Endothelial cell of umbilical vein (primary cell): ENCODE results near the gene SREK1IP1. TPM values are rescaled to one million over a fixed set of nuclear protein-coding genes. Genes with fewer than 3 reads are reported as not detected.
A peak's percentile ranks its signal among the peaks of the same experiment; 100 is the strongest.

ENCODE experiments used
- Bru-seq: library from RNA; stranded (reverse); fragments of 400-500 nt; gene quantifications from one replicate; lab custom pipeline; 2021; lab: Mats Ljungman, UMichigan
- BruChase-seq, 2 experiments: library from RNA; stranded (reverse); fragments of 400-500 nt; gene quantifications; one replicate each; lab custom pipeline; 2021; lab: Mats Ljungman, UMichigan
- BruUV-seq: library from RNA; stranded (reverse); fragments of 400-500 nt; replicated peaks from 2 replicates; lab custom pipeline; 2021; lab: Mats Ljungman, UMichigan
- CTCF ChIA-PET: fragments of 300-600, 350-600 bp; sonication (Branson Sonifier 250); formaldehyde crosslinking; loops from one replicate; lab custom pipeline; 2021; ENCODE audit warnings: antibody characterized with exemption, inconsistent platforms; lab: Charles Lee
- POLR2A ChIA-PET: fragments of 300-600, 350-600 bp; sonication (Branson Sonifier 250); formaldehyde crosslinking; loops from one replicate; lab custom pipeline; 2021; ENCODE audit warnings: antibody characterized with exemption, inconsistent platforms; lab: Charles Lee
- DNase-seq: peaks from one replicate; pipeline ENCODE4 v3.0.0-alpha.2; 2011; ENCODE audit warnings: low read depth, low spot score
- FAIRE-seq: peaks from 2 replicates; lab custom pipeline; 2011; peaks lifted over from hg19 to GRCh38; lab: Jason Lieb, UNC
- H2AFZ ChIP-seq: 2 replicates; pipeline ENCODE4 v1.6.0; 2012; ENCODE audit warnings: low read depth, low read length, control low read depth, inconsistent platforms
- H3K27ac ChIP-seq: 2 replicates; pipeline ENCODE4 v1.5.1; 2011; ENCODE audit warnings: low read depth, mild to moderate bottlenecking, control low read depth, low read length, moderate library complexity; ENCODE audit not compliant: insufficient read depth
- H3K27me3 ChIP-seq, 2 experiments: 2 replicates each; pipeline versions ENCODE4 v1.6.0 to v1.6.1; 2011; ENCODE audit warnings: low read length in 2 of 2, mixed read lengths in 1 of 2; ENCODE audit not compliant: control insufficient read depth in 2 of 2, insufficient read depth in 2 of 2
- H3K36me3 ChIP-seq, 2 experiments: 2 replicates in 1 of 2; 3 replicates in 1 of 2; pipeline ENCODE4 v1.5.1; 2011; ENCODE audit warnings: low read length in 2 of 2, mild to moderate bottlenecking in 1 of 2, moderate library complexity in 1 of 2; ENCODE audit not compliant: control insufficient read depth in 2 of 2, insufficient read depth in 2 of 2; ENCODE audit errors: extremely low read depth in 1 of 2
- H3K4me1 ChIP-seq: 3 replicates; pipeline ENCODE4 v1.5.1; 2011; ENCODE audit warnings: mild to moderate bottlenecking, low read length; ENCODE audit not compliant: control insufficient read depth, insufficient read depth; ENCODE audit errors: extremely low read depth
- H3K4me2 ChIP-seq: 2 replicates; pipeline ENCODE4 v1.6.1; 2011; ENCODE audit warnings: low read length, control low read depth, mixed read lengths; ENCODE audit not compliant: insufficient read depth
- H3K4me3 ChIP-seq, 3 experiments: fragments of 200-600 bp in 1 of 3; sonication (generic), shearing (Covaris generic) in 1 of 3; replicated peaks in 1 of 3; 2 replicates each; pipeline ENCODE4 v1.5.1; 2011 to 2016; ENCODE audit warnings: control low read depth in 3 of 3, low read length in 3 of 3, mild to moderate bottlenecking in 2 of 3, inconsistent platforms in 1 of 3, low read depth in 1 of 3, moderate library complexity in 1 of 3; ENCODE audit not compliant: insufficient read depth in 1 of 3
- H3K79me2 ChIP-seq: 2 replicates; pipeline ENCODE4 v1.6.0; 2012; ENCODE audit warnings: low read length, inconsistent platforms; ENCODE audit not compliant: control insufficient read depth, insufficient read depth
- H3K9ac ChIP-seq: replicated peaks from 2 replicates; pipeline ENCODE3; 2011; ENCODE audit warnings: low read length, control low read depth; ENCODE audit not compliant: insufficient read depth; ENCODE audit errors: extremely low read depth
- H3K9me1 ChIP-seq: replicated peaks from 3 replicates; pipeline ENCODE4 v1.6.0; 2011; ENCODE audit warnings: mild to moderate bottlenecking, low read length; ENCODE audit not compliant: control insufficient read depth, insufficient read depth; ENCODE audit errors: extremely low read depth
- H3K9me3 ChIP-seq: replicated peaks from 2 replicates; pipeline ENCODE4 v1.5.1; 2012; ENCODE audit warnings: low read length, inconsistent platforms; ENCODE audit not compliant: control insufficient read depth, insufficient read depth
- H4K20me1 ChIP-seq: replicated peaks from 2 replicates; pipeline ENCODE3; 2011; ENCODE audit warnings: mild to moderate bottlenecking, low read length; ENCODE audit not compliant: control insufficient read depth, insufficient read depth; ENCODE audit errors: extremely low read depth
- MYC ChIP-seq: IDR thresholded peaks from one replicate; pipeline ENCODE4 v1.6.1; 2011; ENCODE audit warnings: mild to moderate bottlenecking, low read depth, low read length
- POLR2AphosphoS5 ChIP-seq: IDR thresholded peaks from 2 replicates; pipeline ENCODE4 v1.6.1; 2012; ENCODE audit warnings: low read depth, mild to moderate bottlenecking, control low read depth, low read length, moderate library complexity; ENCODE audit not compliant: insufficient read depth
- dilution Hi-C: fragments of 300-500 bp; cut with MboI; formaldehyde crosslinking; loops from one replicate; pipeline ENCODE4 v1.15.0; 2019; ENCODE audit warnings: low sequenced_read_pairs; ENCODE audit not compliant: extremely low pct_ligation_motif_present
- intact Hi-C: fragments of 100-400 bp; cut with micrococcal nuclease; formaldehyde crosslinking; loops from one replicate; pipeline ENCODE4 v1.10.0; 2022
- long read RNA-seq: library from polyadenylated mRNA; stranded (forward); transcript quantifications from one replicate; pipeline ENCODE4 v2.0.0, GENCODE V29; 2021
- polyA minus RNA-seq, 3 experiments: library from RNA; depleted of rRNA, polyadenylated mRNA; stranded (reverse); fragments of >200 nt; gene quantifications; 1 replicate in 1 of 3; 2 replicates in 2 of 3; pipeline ENCODE4 v1.2.3, GENCODE V29; 2011
- polyA plus RNA-seq, 4 experiments: library from polyadenylated mRNA; depleted of rRNA in 3 of 4; stranded (reverse) in 3 of 4; unstranded in 1 of 4; fragments of >200 nt; gene quantifications; 2 replicates each; pipeline versions ENCODE4 v1.2.1 to v1.2.3, GENCODE V29; 2011 to 2012; ENCODE audit warnings: missing spikeins in 1 of 4
- total RNA-seq: library from RNA; stranded (reverse); gene quantifications from 2 replicates; pipeline ENCODE4 v1.2.3, GENCODE V29; 2021
- TF ChIP-seq, protein P1 (sequence below), 2 donors: IDR thresholded peaks; 1 replicate in 1 of 2; 2 replicates in 1 of 2; pipeline ENCODE4 v1.5.1; 2011; ENCODE audit warnings: low read length in 2 of 2, mild to moderate bottlenecking in 2 of 2, moderate library complexity in 2 of 2, control low read depth in 1 of 2, inconsistent platforms in 1 of 2, low read depth in 1 of 2; ENCODE audit not compliant: insufficient read depth in 1 of 2; ENCODE audit errors: extremely low read depth in 1 of 2
- TF ChIP-seq, protein P2 (sequence below): IDR thresholded peaks from 2 replicates; pipeline ENCODE4 v1.6.1; 2011; ENCODE audit not compliant: insufficient read depth, insufficient read length

SREK1IP1 gene
- 17.8 and 23.5 TPM in 2 replicates for total RNA-seq
- polyA plus RNA-seq, result 2.6 and 6.3 TPM in 2 replicates
- 3.4 and 4.9 TPM in 2 replicates for polyA plus RNA-seq (2011; cell fraction: cytosol; rRNA removed)
- 3.1 and 3.9 TPM in 2 replicates for polyA plus RNA-seq (2011; cell fraction: nucleus; rRNA removed)
- polyA plus RNA-seq (2012), result 9.9 and 13.2 TPM in 2 replicates
- 4.5 and 5.6 TPM in 2 replicates for polyA minus RNA-seq
- polyA minus RNA-seq (2011; cell fraction: cytosol; rRNA and poly(A)+ RNA removed), result 9.3 TPM
- 7.0 and 7.1 TPM in 2 replicates for polyA minus RNA-seq (2011; cell fraction: nucleus; rRNA and poly(A)+ RNA removed)
- Bru-seq, nascent RNA, result percentile 86 among the genes with signal in this experiment
- BruChase-seq, experiment 1, labeled RNA remaining after a 6-hour chase, result percentile 78 among the genes with signal in this experiment
- BruChase-seq, experiment 2, labeled RNA remaining after a 2-hour chase, result percentile 82 among the genes with signal in this experiment
- long read RNA-seq, full-length matches to known transcripts, result 72 of 90 reads
- long read RNA-seq, partial matches to known transcripts, result 7 of 90 reads
- long read RNA-seq, other reads (novel, unspliced or antisense), result 11 of 90 reads

DNA sequence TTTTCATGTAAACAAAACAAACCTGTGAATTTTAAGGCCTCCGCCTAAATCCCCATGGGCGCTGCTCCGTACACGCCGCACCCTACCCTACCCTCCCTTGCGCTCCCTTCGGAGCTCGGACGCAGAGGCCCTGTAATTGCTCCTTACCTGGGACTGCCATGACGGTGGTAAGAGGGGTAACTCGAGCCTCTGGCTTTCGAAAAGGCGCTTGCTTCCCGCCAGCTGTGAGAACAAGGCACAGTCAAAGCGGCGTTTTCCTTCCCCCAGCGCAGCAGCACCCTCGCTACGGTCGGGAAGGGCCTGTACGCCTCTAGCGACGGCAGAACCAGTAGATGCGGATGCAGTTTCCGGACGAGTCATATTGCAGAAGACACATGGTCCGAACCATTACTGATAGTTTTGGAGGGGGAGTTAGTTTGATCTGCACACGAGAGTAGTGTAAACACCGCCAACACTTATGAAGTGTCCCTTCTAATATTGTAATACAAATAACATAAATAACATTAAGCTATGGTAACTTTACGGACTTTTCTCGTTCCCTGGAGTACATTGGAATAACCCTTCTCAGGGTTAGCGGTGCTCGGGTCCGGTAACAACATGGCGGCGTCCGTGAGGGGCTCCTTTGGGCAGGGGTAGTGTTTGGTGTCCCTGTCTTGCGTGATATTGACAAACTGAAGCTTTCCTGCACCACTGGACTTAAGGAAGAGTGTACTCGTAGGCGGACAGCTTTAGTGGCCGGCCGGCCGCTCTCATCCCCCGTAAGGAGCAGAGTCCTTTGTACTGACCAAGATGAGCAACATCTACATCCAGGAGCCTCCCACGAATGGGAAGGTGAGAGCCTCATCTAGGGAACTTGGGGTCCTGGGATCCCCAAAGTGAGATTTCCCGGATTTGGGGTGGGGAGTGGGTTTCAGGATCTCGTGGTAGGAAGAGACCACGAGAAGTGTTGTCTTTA lies at the start of gene SREK1IP1, which contains the start of gene CWC27:
TSS of gene SREK1IP1 (minus strand) at position 334 of the 955 bp plus-strand sequence. CDS start at position 160, 174 bp downstream.
TSS of gene CWC27 (plus strand) at position 573 of the 955 bp plus-strand sequence. CDS start at position 790, 217 bp downstream.
- no peaks in the 10 kb centered on the region for H4K20me1 ChIP-seq
- DNase-seq (peak; percentile 92), FAIRE-seq (peak; percentile 72)
- H3K4me1 ChIP-seq, result peaks cover 18% of the 10 kb centered on the region
- H3K27ac ChIP-seq, result peak within 1 kb of the TSS; percentile 89
- ChIA-PET POLR2A (no interaction called here), CTCF (interaction anchor here (1.1 to 1.9 kb wide), 5 partner anchors 11 to 715 kb away, joined by 3 to 9 read pairs (median 4); no protein-coding TSS in a partner anchor)
- H3K27me3 ChIP-seq, result no peaks in the 10 kb centered on the region
- no peaks in the 10 kb centered on the region for H3K9me1 ChIP-seq
- peak within 1 kb of the TSS; percentile 94 for H3K9ac ChIP-seq
- peak within 1 kb of the TSS; percentile 72 to 97 (median 95) for H3K4me3 ChIP-seq
- H3K79me2 ChIP-seq, result peaks cover 70% of the 10 kb centered on the region
- intact Hi-C loops (loop anchor here (5.0 kb wide), 1 partner anchor 261 kb away; the partner anchor contains the start of gene RGS7BP), dilution Hi-C loops (no loop called here)
- H2AFZ ChIP-seq, result peak within 1 kb of the TSS; percentile 92
- no peaks in the 10 kb centered on the region for H3K9me3 ChIP-seq
- peak within 1 kb of the TSS; percentile 92 for H3K4me2 ChIP-seq
- TF ChIP-seq, protein P1, sequence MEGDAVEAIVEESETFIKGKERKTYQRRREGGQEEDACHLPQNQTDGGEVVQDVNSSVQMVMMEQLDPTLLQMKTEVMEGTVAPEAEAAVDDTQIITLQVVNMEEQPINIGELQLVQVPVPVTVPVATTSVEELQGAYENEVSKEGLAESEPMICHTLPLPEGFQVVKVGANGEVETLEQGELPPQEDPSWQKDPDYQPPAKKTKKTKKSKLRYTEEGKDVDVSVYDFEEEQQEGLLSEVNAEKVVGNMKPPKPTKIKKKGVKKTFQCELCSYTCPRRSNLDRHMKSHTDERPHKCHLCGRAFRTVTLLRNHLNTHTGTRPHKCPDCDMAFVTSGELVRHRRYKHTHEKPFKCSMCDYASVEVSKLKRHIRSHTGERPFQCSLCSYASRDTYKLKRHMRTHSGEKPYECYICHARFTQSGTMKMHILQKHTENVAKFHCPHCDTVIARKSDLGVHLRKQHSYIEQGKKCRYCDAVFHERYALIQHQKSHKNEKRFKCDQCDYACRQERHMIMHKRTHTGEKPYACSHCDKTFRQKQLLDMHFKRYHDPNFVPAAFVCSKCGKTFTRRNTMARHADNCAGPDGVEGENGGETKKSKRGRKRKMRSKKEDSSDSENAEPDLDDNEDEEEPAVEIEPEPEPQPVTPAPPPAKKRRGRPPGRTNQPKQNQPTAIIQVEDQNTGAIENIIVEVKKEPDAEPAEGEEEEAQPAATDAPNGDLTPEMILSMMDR (IDR thresholded peaks at IDR 0.05; ENCODE audit: extremely low read depth in 1 of 2, insufficient read depth in 1 of 2, low read depth in 1 of 2, low read length in 2 of 2), result peak in 1 of 2 donors; percentile 16
- TF ChIP-seq, protein P2, sequence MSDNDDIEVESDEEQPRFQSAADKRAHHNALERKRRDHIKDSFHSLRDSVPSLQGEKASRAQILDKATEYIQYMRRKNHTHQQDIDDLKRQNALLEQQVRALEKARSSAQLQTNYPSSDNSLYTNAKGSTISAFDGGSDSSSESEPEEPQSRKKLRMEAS, result no peak
- TF ChIP-seq POLR2AphosphoS5, result peak; percentile 76
- TF ChIP-seq MYC, result peak; percentile 66
- H3K36me3 ChIP-seq, result peaks cover 0 to 4% of the 10 kb centered on the region in 2 experiments
- TSS peak; percentile 64 for BruUV-seq
